B cell (primary cell): Measurements from ENCODE around the gene GRK1. TPM values are rescaled to one million over a fixed set of nuclear protein-coding genes. Genes with fewer than 3 reads are reported as not detected.

Source experiments
- ATAC-seq: fragments of 200-7000 bp; cut with Tn5 transposase; one replicate; pipeline ENCODE4 v1.10.0; 2021; ENCODE audit warnings: low read depth, mild to moderate bottlenecking, moderate number of reproducible peaks, moderate library complexity
- CTCF ChIA-PET: fragments of 350-600 bp; sonication (Branson Sonifier 250); formaldehyde crosslinking; loops from one replicate; lab custom pipeline; 2021; ENCODE audit warnings: antibody characterized with exemption, inconsistent platforms; lab: Charles Lee
- POLR2A ChIA-PET: fragments of 350-600 bp; sonication (Branson Sonifier 250); formaldehyde crosslinking; loops from one replicate; lab custom pipeline; 2021; ENCODE audit warnings: antibody characterized with exemption; lab: Charles Lee
- DNase-seq: peaks from one replicate; pipeline ENCODE4 v3.0.0; 2013
- H2AFZ ChIP-seq: 2 replicates; pipeline ENCODE4 v1.6.1; 2012; ENCODE audit warnings: mild to moderate bottlenecking, low read depth, low read length; ENCODE audit not compliant: insufficient read depth, poor library complexity, severe bottlenecking
- H3K27ac ChIP-seq, 2 donors: 1 replicate in 1 of 2; 2 replicates in 1 of 2; pipeline ENCODE4 v1.5.1; 2012 to 2013; ENCODE audit warnings: low read length in 2 of 2, mild to moderate bottlenecking in 2 of 2, moderate library complexity in 1 of 2
- H3K27me3 ChIP-seq, 4 experiments: fragments of 200-600 bp in 1 of 4; sonication (generic) in 1 of 4; replicated peaks in 1 of 4; 1 replicate in 2 of 4; 2 replicates in 2 of 4; pipeline versions ENCODE4 v1.6.1 to v1.7.0; 2013 to 2016; ENCODE audit warnings: low read length in 3 of 4, mild to moderate bottlenecking in 2 of 4, mixed read lengths in 1 of 4, moderate library complexity in 1 of 4; ENCODE audit not compliant: insufficient read depth in 4 of 4, control insufficient read depth in 3 of 4; ENCODE audit errors: control extremely low read depth in 1 of 4
- H3K36me3 ChIP-seq, 2 experiments: replicated peaks in 1 of 2; 1 replicate in 1 of 2; 2 replicates in 1 of 2; pipeline versions ENCODE4 v1.6.1 to v1.7.1; 2013; ENCODE audit warnings: low read length in 1 of 2; ENCODE audit not compliant: insufficient read depth in 2 of 2, control insufficient read depth in 1 of 2; ENCODE audit errors: control extremely low read depth in 1 of 2, extremely low read depth in 1 of 2
- H3K4me1 ChIP-seq, 2 donors: fragments of 200-600 bp in 1 of 2; sonication (generic) in 1 of 2; 1 replicate in 1 of 2; 2 replicates in 1 of 2; pipeline versions ENCODE4 v1.5.1 to v1.6.1; 2013 to 2017; ENCODE audit warnings: low read length in 2 of 2; ENCODE audit not compliant: control insufficient read depth in 2 of 2, insufficient read depth in 2 of 2
- H3K4me2 ChIP-seq: replicated peaks from 2 replicates; pipeline ENCODE3; 2012; ENCODE audit warnings: mild to moderate bottlenecking, low read depth, low read length; ENCODE audit not compliant: poor library complexity, severe bottlenecking
- H3K4me3 ChIP-seq, 5 experiments: fragments of 200-600 bp in 1 of 5; sonication (generic) in 1 of 5; 1 replicate in 3 of 5; 2 replicates in 2 of 5; pipeline versions ENCODE4 v1.5.1 to v1.7.0; 2011 to 2016; ENCODE audit warnings: low read length in 4 of 5, mild to moderate bottlenecking in 4 of 5, low read depth in 2 of 5, control low read depth in 1 of 5, moderate library complexity in 1 of 5; ENCODE audit not compliant: insufficient read depth in 1 of 5; ENCODE audit errors: control extremely low read depth in 1 of 5, extremely low read depth in 1 of 5
- H3K79me2 ChIP-seq: fragments of 200-600 bp; sonication (generic); one replicate; pipeline ENCODE4 v1.6.0; 2016; ENCODE audit warnings: low read length; ENCODE audit not compliant: control insufficient read depth, insufficient read depth
- H3K9ac ChIP-seq: fragments of 200-600 bp; sonication (generic); 2 replicates; pipeline ENCODE4 v1.6.1; 2017; ENCODE audit warnings: mild to moderate bottlenecking, low read length, moderate library complexity
- H3K9me3 ChIP-seq, 3 donors: one replicate each; pipeline versions ENCODE4 v1.6.1 to v1.7.1; 2013; ENCODE audit warnings: low read length in 2 of 3; ENCODE audit not compliant: control insufficient read depth in 2 of 3, insufficient read depth in 1 of 3; ENCODE audit errors: control extremely low read depth in 1 of 3
- H4K20me1 ChIP-seq: 2 replicates; pipeline ENCODE4 v1.6.0; 2012; ENCODE audit warnings: mild to moderate bottlenecking, low read length; ENCODE audit not compliant: insufficient read depth, control insufficient read depth, poor library complexity, severe bottlenecking
- H3K27ac Mint-ChIP-seq: one replicate; pipeline ENCODE4 v1.8.0; 2021; ENCODE audit warnings: mixed read lengths
- H3K27me3 Mint-ChIP-seq: one replicate; pipeline ENCODE4 v1.8.0; 2021; ENCODE audit warnings: mixed read lengths
- H3K4me1 Mint-ChIP-seq: one replicate; pipeline ENCODE4 v1.8.0; 2021; ENCODE audit warnings: mixed read lengths
- H3K4me3 Mint-ChIP-seq: one replicate; pipeline ENCODE4 v1.8.0; 2021; ENCODE audit warnings: mixed read lengths
- H3K9me3 Mint-ChIP-seq: one replicate; pipeline ENCODE4 v1.8.0; 2022; ENCODE audit warnings: mixed read lengths; ENCODE audit not compliant: insufficient read depth
- EZH2 ChIP-seq: IDR thresholded peaks from 2 replicates; pipeline ENCODE4 v1.6.1; 2012; ENCODE audit warnings: borderline replicate concordance, low read depth, mild to moderate bottlenecking, moderate library complexity, low read length; ENCODE audit not compliant: insufficient read depth, poor library complexity, severe bottlenecking
- WGBS: methylation state at CpG from one replicate; pipeline ENCODE4 v1.1.5; 2013; ENCODE audit warnings: missing lambda C conversion rate; ENCODE audit not compliant: insufficient coverage; 5-methylcytosine and 5-hydroxymethylcytosine counted together
- intact Hi-C: fragments of 100-400 bp; cut with micrococcal nuclease; formaldehyde crosslinking; loops from one replicate; pipeline ENCODE4 v1.10.0; 2022
- polyA plus RNA-seq: library from polyadenylated mRNA; depleted of rRNA; stranded (reverse); fragments of >200 nt; gene quantifications from 2 replicates; pipeline ENCODE4 v1.2.3, GENCODE V29; 2012
- total RNA-seq, 2 donors: library from RNA; stranded (reverse); fragments of 120-200 nt in 1 of 2; gene quantifications; 1 replicate in 1 of 2; 2 replicates in 1 of 2; pipeline versions ENCODE4 v1.2.3 to v1.2.4, GENCODE V29; 2013 to 2022
- TF ChIP-seq, protein P1 (sequence below): fragments of 200-600 bp; IDR thresholded peaks from one replicate; pipeline ENCODE4 v1.8.0; 2022; ENCODE audit warnings: antibody characterized with exemption, mild to moderate bottlenecking

GRK1 gene
- total and polyA plus RNA-seq, 2 donors (not counting 1 experiment from before 2014, with no cell fraction given), result not detected

- no peak for ATAC-seq
- intact Hi-C loops, result no loop called here
- Mint-ChIP-seq H3K4me1 (peaks cover 5% of the 10 kb centered on the region), H3K27me3 (no peaks in the 10 kb centered on the region), H3K4me3 (no peak overlapping the region), H3K27ac (no peak overlapping the region), H3K9me3 (no peaks in the 10 kb centered on the region)
- TF ChIP-seq, protein P1, sequence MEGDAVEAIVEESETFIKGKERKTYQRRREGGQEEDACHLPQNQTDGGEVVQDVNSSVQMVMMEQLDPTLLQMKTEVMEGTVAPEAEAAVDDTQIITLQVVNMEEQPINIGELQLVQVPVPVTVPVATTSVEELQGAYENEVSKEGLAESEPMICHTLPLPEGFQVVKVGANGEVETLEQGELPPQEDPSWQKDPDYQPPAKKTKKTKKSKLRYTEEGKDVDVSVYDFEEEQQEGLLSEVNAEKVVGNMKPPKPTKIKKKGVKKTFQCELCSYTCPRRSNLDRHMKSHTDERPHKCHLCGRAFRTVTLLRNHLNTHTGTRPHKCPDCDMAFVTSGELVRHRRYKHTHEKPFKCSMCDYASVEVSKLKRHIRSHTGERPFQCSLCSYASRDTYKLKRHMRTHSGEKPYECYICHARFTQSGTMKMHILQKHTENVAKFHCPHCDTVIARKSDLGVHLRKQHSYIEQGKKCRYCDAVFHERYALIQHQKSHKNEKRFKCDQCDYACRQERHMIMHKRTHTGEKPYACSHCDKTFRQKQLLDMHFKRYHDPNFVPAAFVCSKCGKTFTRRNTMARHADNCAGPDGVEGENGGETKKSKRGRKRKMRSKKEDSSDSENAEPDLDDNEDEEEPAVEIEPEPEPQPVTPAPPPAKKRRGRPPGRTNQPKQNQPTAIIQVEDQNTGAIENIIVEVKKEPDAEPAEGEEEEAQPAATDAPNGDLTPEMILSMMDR, result no peak
- TF ChIP-seq EZH2, result no peak
- H2AFZ ChIP-seq, result no peak overlapping the region
- H3K4me2 ChIP-seq, result no peak overlapping the region
- H3K27ac ChIP-seq, result no peak overlapping the region
- POLR2A ChIA-PET, result no interaction called here
- no peaks in the 10 kb centered on the region for H3K36me3 ChIP-seq
- no peak overlapping the region for H3K9ac ChIP-seq
- no peak for DNase-seq
- H3K79me2 ChIP-seq, result no peaks in the 10 kb centered on the region
- H3K27me3 ChIP-seq, result peaks cover 0 to 11% (median 1%) of the 10 kb centered on the region in 4 experiments
- H3K4me1 ChIP-seq, result peaks cover 5 to 11% of the 10 kb centered on the region in 2 donors
- 97% methylated on average over 26 of the region's 26 CpGs for WGBS
- peaks cover 0 to 24% (median 0%) of the 10 kb centered on the region in 3 donors for H3K9me3 ChIP-seq
- CTCF ChIA-PET, result no interaction called here
- no peaks in the 10 kb centered on the region for H4K20me1 ChIP-seq
- no peak overlapping the region for H3K4me3 ChIP-seq
Measured at GRCh38 chr13:113735194-113735593, 68.2 kb downstream of the GRK1 start.

- Histone ChIP-seq H3K4me3 (no peak overlapping the region), H3K9me3 (peaks cover 0 to 24% (median 0%) of the 10 kb centered on the region in 3 donors), H3K9ac (no peak overlapping the region), H2AFZ (no peak overlapping the region), H3K27me3 (peaks cover 0 to 16% (median 1%) of the 10 kb centered on the region in 4 experiments), H3K27ac (no peak overlapping the region), H4K20me1 (no peaks in the 10 kb centered on the region), H3K4me2 (no peak overlapping the region), H3K79me2 (no peaks in the 10 kb centered on the region), H3K4me1 (peaks cover 5 to 11% of the 10 kb centered on the region in 2 donors), H3K36me3 (no peaks in the 10 kb centered on the region)
- H3K4me1 Mint-ChIP-seq, result peaks cover 5% of the 10 kb centered on the region
- no peak overlapping the region for H3K4me3 Mint-ChIP-seq
- no peak for DNase-seq
- peaks cover 4% of the 10 kb centered on the region for H3K27me3 Mint-ChIP-seq
- WGBS, result 94% methylated on average over 14 of the region's 14 CpGs
- H3K9me3 Mint-ChIP-seq, result no peaks in the 10 kb centered on the region
- no peak overlapping the region for H3K27ac Mint-ChIP-seq
- POLR2A ChIA-PET, result no interaction called here
- TF ChIP-seq, protein P1, result no peak
- TF ChIP-seq EZH2, result no peak
- CTCF ChIA-PET, result no interaction called here
- no peak for ATAC-seq
- intact Hi-C loops, result no loop called here
Measured at GRCh38 chr13:113735750-113736149, 68.7 kb downstream of the GRK1 start.
